ENCODE results near the gene SLC34A1. TPM values are rescaled to one million over a fixed set of nuclear protein-coding genes. Genes with fewer than 3 reads are reported as not detected.
"Not testable (repeated sequence)": the region's sequence is repeated elsewhere in the genome, so short reads cannot be mapped to it uniquely, and the experiment has no call there.

Gene SLC34A1
- total RNA-seq, 1 experiment from 2014 or later = 0.19 TPM

- intact Hi-C loops (cut with micrococcal nuclease; ENCODE audit: unreplicated experiment) = no loop called here
- peaks cover 26% of the 10 kb centered on the region for H3K36me3 Mint-ChIP-seq (ENCODE audit: insufficient read depth, unreplicated experiment)
- H3K9me3 Mint-ChIP-seq (ENCODE audit: low read depth, unreplicated experiment) = peaks cover 5% of the 10 kb centered on the region
- H3K27ac Mint-ChIP-seq (ENCODE audit: unreplicated experiment) = peak overlapping the region; percentile 37
- no peaks in the 10 kb centered on the region for H3K27me3 Mint-ChIP-seq (ENCODE audit: unreplicated experiment)
- no peak for DNase-seq
- CTCF ChIA-PET = interaction anchor here (0.9 to 1.0 kb wide), 2 partner anchors 13 to 31 kb away, joined by 3 read pairs; no protein-coding TSS in a partner anchor
- peak overlapping the region; percentile 55 for H3K4me3 Mint-ChIP-seq (ENCODE audit: low read depth, unreplicated experiment)
- no peak for TF ChIP-seq CTCF (IDR thresholded peaks at IDR 0.05; ENCODE audit: unreplicated experiment)
- H3K4me1 Mint-ChIP-seq (ENCODE audit: low read depth, unreplicated experiment) = peaks cover 60% of the 10 kb centered on the region
- BruUV-seq (replicated peaks) = no TSS peak
Measured at GRCh38 chr5:177358370-177358819, 25.8 kb upstream of the SLC34A1 start.

- CTCF ChIA-PET = interaction anchor here (0.9 to 1.0 kb wide), 2 partner anchors 12 to 30 kb away, joined by 3 read pairs; no protein-coding TSS in a partner anchor
- Mint-ChIP-seq H3K27ac (ENCODE audit: unreplicated experiment) (no peak overlapping the region), H3K4me3 (ENCODE audit: low read depth, unreplicated experiment) (no peak overlapping the region), H3K9me3 (ENCODE audit: low read depth, unreplicated experiment) (peaks cover 4% of the 10 kb centered on the region), H3K27me3 (ENCODE audit: unreplicated experiment) (no peaks in the 10 kb centered on the region), H3K4me1 (ENCODE audit: low read depth, unreplicated experiment) (peaks cover 49% of the 10 kb centered on the region), H3K36me3 (ENCODE audit: insufficient read depth, unreplicated experiment) (peaks cover 24% of the 10 kb centered on the region)
- intact Hi-C loops (cut with micrococcal nuclease; ENCODE audit: unreplicated experiment) = no loop called here
- BruUV-seq (replicated peaks) = no TSS peak
- DNase-seq = no peak
- no peak for TF ChIP-seq CTCF (IDR thresholded peaks at IDR 0.05; ENCODE audit: unreplicated experiment)
Measured at GRCh38 chr5:177359451-177359851, 24.8 kb upstream of the SLC34A1 start.

- intact Hi-C loops (cut with micrococcal nuclease; ENCODE audit: unreplicated experiment) = no loop called here
- H3K4me1 Mint-ChIP-seq (ENCODE audit: low read depth, unreplicated experiment) = peaks cover 45% of the 10 kb centered on the region
- no peaks in the 10 kb centered on the region for H3K9me3 Mint-ChIP-seq (ENCODE audit: low read depth, unreplicated experiment)
- BruUV-seq (replicated peaks) = no TSS peak
- H3K27ac Mint-ChIP-seq (ENCODE audit: unreplicated experiment) = no peak overlapping the region
- CTCF ChIA-PET = interaction anchor here (0.6 kb wide), 1 partner anchor 775 kb away, joined by 3 read pairs; no protein-coding TSS in a partner anchor
- no peak for DNase-seq
- no peaks in the 10 kb centered on the region for H3K27me3 Mint-ChIP-seq (ENCODE audit: unreplicated experiment)
- H3K36me3 Mint-ChIP-seq (ENCODE audit: insufficient read depth, unreplicated experiment) = peaks cover 20% of the 10 kb centered on the region
- H3K4me3 Mint-ChIP-seq (ENCODE audit: low read depth, unreplicated experiment) = no peak overlapping the region
- TF ChIP-seq CTCF (IDR thresholded peaks at IDR 0.05; ENCODE audit: unreplicated experiment) = no peak
Measured at GRCh38 chr5:177359860-177360259, 24.4 kb upstream of the SLC34A1 start.

- peaks cover 39% of the 10 kb centered on the region for H3K4me1 Mint-ChIP-seq (ENCODE audit: low read depth, unreplicated experiment)
- intact Hi-C loops (cut with micrococcal nuclease; ENCODE audit: unreplicated experiment); H3K4me3 Mint-ChIP-seq (ENCODE audit: low read depth, unreplicated experiment); BruUV-seq (replicated peaks); DNase-seq; H3K9me3 Mint-ChIP-seq (ENCODE audit: low read depth, unreplicated experiment); H3K27ac Mint-ChIP-seq (ENCODE audit: unreplicated experiment); H3K27me3 Mint-ChIP-seq (ENCODE audit: unreplicated experiment): not testable (repeated sequence)
- CTCF ChIA-PET = interaction anchor here (1.0 to 1.4 kb wide), 3 partner anchors 29 to 51 kb away, joined by 4 to 12 read pairs (median 4); no protein-coding TSS in a partner anchor
- peaks cover 17% of the 10 kb centered on the region for H3K36me3 Mint-ChIP-seq (ENCODE audit: insufficient read depth, unreplicated experiment)
Measured at GRCh38 chr5:177360740-177361139, 23.5 kb upstream of the SLC34A1 start.

Data from Calu3 (cell line).